ENCODE results near the gene MAN1B1.

The MAN1B1 gene

GRCh38 chr9:137086531-137087408 is at the start of gene MAN1B1:
MAN1B1 (plus strand) TSS chr9:137086985; CDS start chr9:137087000, 15 bp downstream.
- peak; percentile 96 for DNase-seq

- DNase-seq: no peak
These were observed 49.8 kb upstream of the MAN1B1 start for GRCh38 chr9:137037035-137037434.

GRCh38 chr9:137037483-137037882 is 49.3 kb upstream of the MAN1B1 start:
- DNase-seq: no peak

- no peak for DNase-seq
These were observed 47.9 kb upstream of the MAN1B1 start for GRCh38 chr9:137038916-137039315.

GRCh38 chr9:137039611-137040366 is 47.0 kb upstream of the MAN1B1 start:
- no peak for DNase-seq

GRCh38 chr9:137040568-137040967 is 46.2 kb upstream of the MAN1B1 start:
- DNase-seq: no peak

GRCh38 chr9:137041124-137041523 is 45.7 kb upstream of the MAN1B1 start:
- DNase-seq: no peak

GRCh38 chr9:137042751-137043727 is 43.7 kb upstream of the MAN1B1 start:
- no peak for DNase-seq

- DNase-seq: no peak
These were observed 42.7 kb upstream of the MAN1B1 start for GRCh38 chr9:137044037-137044436.

GRCh38 chr9:137044502-137045177 is 42.1 kb upstream of the MAN1B1 start:
- DNase-seq: no peak

GRCh38 chr9:137045294-137046087 is 41.3 kb upstream of the MAN1B1 start:
- DNase-seq: no peak

GRCh38 chr9:137046088-137046787 is 40.5 kb upstream of the MAN1B1 start, which contains the start of gene NPDC1:
NPDC1 (minus strand) TSS chr9:137046177; CDS start chr9:137045989, 188 bp downstream.
- no peak for DNase-seq

- DNase-seq: no peak
These were observed 37.9 kb upstream of the MAN1B1 start for GRCh38 chr9:137048655-137049543.

GRCh38 chr9:137049544-137050449 is 37.0 kb upstream of the MAN1B1 start:
- DNase-seq: no peak

- no peak for DNase-seq
These were observed 36.2 kb upstream of the MAN1B1 start for GRCh38 chr9:137050570-137050969.

- DNase-seq: no peak
These were observed 35.5 kb upstream of the MAN1B1 start for GRCh38 chr9:137051145-137051724.

- no peak for DNase-seq
These were observed 34.5 kb upstream of the MAN1B1 start for GRCh38 chr9:137052293-137052692.

All from T1000 (cell line).